ENCODE measurements around the gene AGPAT2. TPM values are rescaled to one million over a fixed set of nuclear protein-coding genes. Genes with fewer than 3 reads are reported as not detected.

Gene AGPAT2
- total and polyA plus RNA-seq, 2 experiments from 2014 or later, result 31.8 to 44.7 TPM

DNA sequence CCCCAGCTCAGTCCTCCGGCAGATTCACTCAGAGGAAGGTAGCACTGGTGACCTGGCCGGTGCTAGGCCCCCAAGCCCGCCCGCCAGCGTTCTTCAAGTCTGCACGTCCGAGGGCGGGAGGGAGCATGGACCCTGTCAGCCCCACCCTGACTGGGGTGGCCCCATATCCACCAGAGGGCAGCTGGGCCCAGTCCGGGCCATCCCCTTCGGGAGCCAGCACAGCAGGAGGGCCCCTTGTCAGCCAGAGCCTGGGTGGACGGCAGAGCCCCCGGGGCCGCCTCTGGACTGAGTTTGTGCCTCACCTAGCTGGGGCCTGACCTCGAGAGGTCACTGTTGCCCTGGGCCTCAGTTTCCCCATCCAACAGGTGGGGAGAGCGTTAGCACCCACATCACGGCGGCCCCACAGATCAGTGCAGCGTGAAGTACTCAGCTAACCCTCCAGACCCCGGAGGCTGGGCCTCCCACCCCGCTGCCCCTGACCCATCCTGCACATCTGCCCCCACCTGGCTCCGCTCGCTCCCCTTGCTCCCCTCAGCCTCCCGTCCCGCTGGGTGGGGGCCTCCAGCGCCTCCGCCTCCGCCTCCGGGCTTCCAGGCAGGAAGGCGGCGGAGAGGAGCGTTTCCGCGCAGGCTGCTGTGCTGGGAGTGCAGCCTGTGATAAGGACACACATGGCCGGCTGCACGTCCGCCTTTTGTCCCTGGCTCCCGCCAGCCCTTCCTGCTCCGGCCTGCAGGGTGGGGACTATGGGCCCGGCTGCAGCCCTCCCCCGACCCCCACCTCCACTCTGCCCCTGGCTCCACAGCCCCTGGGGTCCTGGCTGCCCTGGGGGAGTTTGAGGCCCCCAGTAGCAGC, 41.1 kb downstream of the AGPAT2 start:
- Mint-ChIP-seq H3K27ac (no peak overlapping the region), H3K4me1 (peaks cover 4% of the 10 kb centered on the region; the same call in 1 of the 3 replicates), H3K4me3 (no peak overlapping the region), H3K27me3 (ENCODE audit: insufficient read depth, low read depth, poor library complexity) (peaks cover 2% of the 10 kb centered on the region), H3K36me3 (ENCODE audit: low read depth) (no peaks in the 10 kb centered on the region), H3K9me3 (no peaks in the 10 kb centered on the region)
- no peak overlapping the region for H3K4me3 ChIP-seq
- H3K27me3 ChIP-seq (ENCODE audit: insufficient read depth), result no peaks in the 10 kb centered on the region
- DNase-seq (ENCODE audit: low spot score) (peak; percentile 48), ATAC-seq (peak; percentile 40)
- H3F3A ChIP-seq (replicated peaks; ENCODE audit: low read depth), result no peaks in the 10 kb centered on the region; the same call in 1 of the 2 replicates
- no peaks in the 10 kb centered on the region for H3K79me2 ChIP-seq (replicated peaks; ENCODE audit: insufficient read depth)
- H3K27ac ChIP-seq (ENCODE audit: low read depth), result no peak overlapping the region
- TF ChIP-seq, protein P1, sequence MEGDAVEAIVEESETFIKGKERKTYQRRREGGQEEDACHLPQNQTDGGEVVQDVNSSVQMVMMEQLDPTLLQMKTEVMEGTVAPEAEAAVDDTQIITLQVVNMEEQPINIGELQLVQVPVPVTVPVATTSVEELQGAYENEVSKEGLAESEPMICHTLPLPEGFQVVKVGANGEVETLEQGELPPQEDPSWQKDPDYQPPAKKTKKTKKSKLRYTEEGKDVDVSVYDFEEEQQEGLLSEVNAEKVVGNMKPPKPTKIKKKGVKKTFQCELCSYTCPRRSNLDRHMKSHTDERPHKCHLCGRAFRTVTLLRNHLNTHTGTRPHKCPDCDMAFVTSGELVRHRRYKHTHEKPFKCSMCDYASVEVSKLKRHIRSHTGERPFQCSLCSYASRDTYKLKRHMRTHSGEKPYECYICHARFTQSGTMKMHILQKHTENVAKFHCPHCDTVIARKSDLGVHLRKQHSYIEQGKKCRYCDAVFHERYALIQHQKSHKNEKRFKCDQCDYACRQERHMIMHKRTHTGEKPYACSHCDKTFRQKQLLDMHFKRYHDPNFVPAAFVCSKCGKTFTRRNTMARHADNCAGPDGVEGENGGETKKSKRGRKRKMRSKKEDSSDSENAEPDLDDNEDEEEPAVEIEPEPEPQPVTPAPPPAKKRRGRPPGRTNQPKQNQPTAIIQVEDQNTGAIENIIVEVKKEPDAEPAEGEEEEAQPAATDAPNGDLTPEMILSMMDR (conservative IDR thresholded peaks at IDR 0.05; ENCODE audit: low read depth in 2 of 2), result 0 out of 4 replicates have a peak, but pooled peaks of 1 of the 2 experiments have one; percentile 10
- TF ChIP-seq EZH2phosphoT487 (IDR thresholded peaks at IDR 0.05; ENCODE audit: unreplicated experiment) (no peak), JUNB (IDR thresholded peaks at IDR 0.05; ENCODE audit: unreplicated experiment) (no peak), ZNF331 (CRISPR knock-in tag; IDR thresholded peaks at IDR 0.05; ENCODE audit: low read depth) (no peak)
- TF ChIP-seq, protein P2, sequence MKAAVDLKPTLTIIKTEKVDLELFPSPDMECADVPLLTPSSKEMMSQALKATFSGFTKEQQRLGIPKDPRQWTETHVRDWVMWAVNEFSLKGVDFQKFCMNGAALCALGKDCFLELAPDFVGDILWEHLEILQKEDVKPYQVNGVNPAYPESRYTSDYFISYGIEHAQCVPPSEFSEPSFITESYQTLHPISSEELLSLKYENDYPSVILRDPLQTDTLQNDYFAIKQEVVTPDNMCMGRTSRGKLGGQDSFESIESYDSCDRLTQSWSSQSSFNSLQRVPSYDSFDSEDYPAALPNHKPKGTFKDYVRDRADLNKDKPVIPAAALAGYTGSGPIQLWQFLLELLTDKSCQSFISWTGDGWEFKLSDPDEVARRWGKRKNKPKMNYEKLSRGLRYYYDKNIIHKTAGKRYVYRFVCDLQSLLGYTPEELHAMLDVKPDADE (IDR thresholded peaks at IDR 0.05), result no peak
- TF ChIP-seq, protein P3, sequence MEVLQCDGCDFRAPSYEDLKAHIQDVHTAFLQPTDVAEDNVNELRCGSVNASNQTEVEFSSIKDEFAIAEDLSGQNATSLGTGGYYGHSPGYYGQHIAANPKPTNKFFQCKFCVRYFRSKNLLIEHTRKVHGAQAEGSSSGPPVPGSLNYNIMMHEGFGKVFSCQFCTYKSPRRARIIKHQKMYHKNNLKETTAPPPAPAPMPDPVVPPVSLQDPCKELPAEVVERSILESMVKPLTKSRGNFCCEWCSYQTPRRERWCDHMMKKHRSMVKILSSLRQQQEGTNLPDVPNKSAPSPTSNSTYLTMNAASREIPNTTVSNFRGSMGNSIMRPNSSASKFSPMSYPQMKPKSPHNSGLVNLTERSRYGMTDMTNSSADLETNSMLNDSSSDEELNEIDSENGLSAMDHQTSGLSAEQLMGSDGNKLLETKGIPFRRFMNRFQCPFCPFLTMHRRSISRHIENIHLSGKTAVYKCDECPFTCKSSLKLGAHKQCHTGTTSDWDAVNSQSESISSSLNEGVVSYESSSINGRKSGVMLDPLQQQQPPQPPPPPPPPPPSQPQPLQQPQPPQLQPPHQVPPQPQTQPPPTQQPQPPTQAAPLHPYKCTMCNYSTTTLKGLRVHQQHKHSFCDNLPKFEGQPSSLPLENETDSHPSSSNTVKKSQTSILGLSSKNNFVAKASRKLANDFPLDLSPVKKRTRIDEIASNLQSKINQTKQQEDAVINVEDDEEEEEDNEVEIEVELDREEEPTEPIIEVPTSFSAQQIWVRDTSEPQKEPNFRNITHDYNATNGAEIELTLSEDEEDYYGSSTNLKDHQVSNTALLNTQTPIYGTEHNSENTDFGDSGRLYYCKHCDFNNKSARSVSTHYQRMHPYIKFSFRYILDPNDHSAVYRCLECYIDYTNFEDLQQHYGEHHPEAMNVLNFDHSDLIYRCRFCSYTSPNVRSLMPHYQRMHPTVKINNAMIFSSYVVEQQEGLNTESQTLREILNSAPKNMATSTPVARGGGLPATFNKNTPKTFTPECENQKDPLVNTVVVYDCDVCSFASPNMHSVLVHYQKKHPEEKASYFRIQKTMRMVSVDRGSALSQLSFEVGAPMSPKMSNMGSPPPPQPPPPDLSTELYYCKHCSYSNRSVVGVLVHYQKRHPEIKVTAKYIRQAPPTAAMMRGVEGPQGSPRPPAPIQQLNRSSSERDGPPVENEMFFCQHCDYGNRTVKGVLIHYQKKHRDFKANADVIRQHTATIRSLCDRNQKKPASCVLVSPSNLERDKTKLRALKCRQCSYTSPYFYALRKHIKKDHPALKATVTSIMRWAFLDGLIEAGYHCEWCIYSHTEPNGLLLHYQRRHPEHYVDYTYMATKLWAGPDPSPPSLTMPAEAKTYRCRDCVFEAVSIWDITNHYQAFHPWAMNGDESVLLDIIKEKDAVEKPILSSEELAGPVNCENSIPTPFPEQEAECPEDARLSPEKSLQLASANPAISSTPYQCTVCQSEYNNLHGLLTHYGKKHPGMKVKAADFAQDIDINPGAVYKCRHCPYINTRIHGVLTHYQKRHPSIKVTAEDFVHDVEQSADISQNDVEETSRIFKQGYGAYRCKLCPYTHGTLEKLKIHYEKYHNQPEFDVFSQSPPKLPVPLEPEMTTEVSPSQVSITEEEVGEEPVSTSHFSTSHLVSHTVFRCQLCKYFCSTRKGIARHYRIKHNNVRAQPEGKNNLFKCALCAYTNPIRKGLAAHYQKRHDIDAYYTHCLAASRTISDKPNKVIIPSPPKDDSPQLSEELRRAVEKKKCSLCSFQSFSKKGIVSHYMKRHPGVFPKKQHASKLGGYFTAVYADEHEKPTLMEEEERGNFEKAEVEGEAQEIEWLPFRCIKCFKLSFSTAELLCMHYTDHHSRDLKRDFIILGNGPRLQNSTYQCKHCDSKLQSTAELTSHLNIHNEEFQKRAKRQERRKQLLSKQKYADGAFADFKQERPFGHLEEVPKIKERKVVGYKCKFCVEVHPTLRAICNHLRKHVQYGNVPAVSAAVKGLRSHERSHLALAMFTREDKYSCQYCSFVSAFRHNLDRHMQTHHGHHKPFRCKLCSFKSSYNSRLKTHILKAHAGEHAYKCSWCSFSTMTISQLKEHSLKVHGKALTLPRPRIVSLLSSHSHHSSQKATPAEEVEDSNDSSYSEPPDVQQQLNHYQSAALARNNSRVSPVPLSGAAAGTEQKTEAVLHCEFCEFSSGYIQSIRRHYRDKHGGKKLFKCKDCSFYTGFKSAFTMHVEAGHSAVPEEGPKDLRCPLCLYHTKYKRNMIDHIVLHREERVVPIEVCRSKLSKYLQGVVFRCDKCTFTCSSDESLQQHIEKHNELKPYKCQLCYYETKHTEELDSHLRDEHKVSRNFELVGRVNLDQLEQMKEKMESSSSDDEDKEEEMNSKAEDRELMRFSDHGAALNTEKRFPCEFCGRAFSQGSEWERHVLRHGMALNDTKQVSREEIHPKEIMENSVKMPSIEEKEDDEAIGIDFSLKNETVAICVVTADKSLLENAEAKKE (CRISPR knock-in tag; IDR thresholded peaks at IDR 0.05), result no peak
- no peaks in the 10 kb centered on the region for H4K20me1 ChIP-seq (replicated peaks; ENCODE audit: insufficient read depth)
- peak overlapping the region; percentile 38 for H2AFZ ChIP-seq
- no peaks in the 10 kb centered on the region for H3K36me3 ChIP-seq (ENCODE audit: insufficient read depth)
- no peaks in the 10 kb centered on the region for H3K9me2 ChIP-seq (ENCODE audit: insufficient read depth)
- H3K4me1 ChIP-seq (ENCODE audit: insufficient read depth), result no peaks in the 10 kb centered on the region; the same call in 1 of the 2 replicates
- H3K4me2 ChIP-seq, result no peak overlapping the region
